Colonic mucosa (tissue), 4 donors: Measurements from ENCODE around the gene TRAPPC3. TPM values are rescaled to one million over a fixed set of nuclear protein-coding genes. Genes with fewer than 3 reads are reported as not detected.

Experiments used
- DNase-seq: peaks from one replicate; pipeline ENCODE4 v3.0.0-alpha.2; 2020
- H3K27ac ChIP-seq: fragments of 200-600 bp; one replicate; pipeline ENCODE4 v1.8.0; 2021
- H3K27me3 ChIP-seq: fragments of 200-600 bp; one replicate; pipeline ENCODE4 v1.8.0; 2021
- H3K36me3 ChIP-seq: fragments of 200-600 bp; one replicate; pipeline ENCODE4 v1.8.0; 2021
- H3K4me1 ChIP-seq: fragments of 200-600 bp; one replicate; pipeline ENCODE4 v1.8.0; 2021; ENCODE audit warnings: mild to moderate bottlenecking
- H3K4me3 ChIP-seq: fragments of 200-600 bp; one replicate; pipeline ENCODE4 v1.8.0; 2021
- H3K9ac ChIP-seq, 2 donors: one replicate each; pipeline ENCODE4 v1.7.0; 2013; ENCODE audit warnings: control low read depth in 2 of 2, low read depth in 2 of 2, low read length in 2 of 2
- H3K9me3 ChIP-seq: fragments of 200-600 bp; one replicate; pipeline ENCODE4 v1.8.0; 2021
- CTCF ChIP-seq: fragments of 200-600 bp; IDR thresholded peaks from one replicate; pipeline ENCODE4 v1.8.0; 2022; ENCODE audit warnings: antibody characterized with exemption, mild to moderate bottlenecking
- intact Hi-C: fragments of 100-400 bp; cut with DNase I; formaldehyde crosslinking; loops from one replicate; pipeline ENCODE4 v1.14.1; 2022
- total RNA-seq, 2 donors: library from RNA; stranded (reverse); fragmentation: NEBNext Ultra II Directional in 1 of 2; extraction: Animal tissue kit (Norgen Biotek cat#: 25700) in 1 of 2; gene quantifications; one replicate each; pipeline ENCODE4 v1.2.1, GENCODE V29; 2021
- donor health status: healthy.
- donor health status: DM: no; HTN: no; CAD: no.
- donor health status: DM: no; HTN: no; CAD: no.

Gene TRAPPC3
- total RNA-seq, 2 donors from 2014 or later = 59.0 to 60.6 TPM

- H3K27ac ChIP-seq = no peak overlapping the region
- intact Hi-C loops = loop anchor here (5.0 to 10.0 kb wide), 3 partner anchors 36 to 329 kb away; no protein-coding TSS in a partner anchor
- no peak overlapping the region for H3K9ac ChIP-seq
- peaks cover 20% of the 10 kb centered on the region for H3K36me3 ChIP-seq
- no peaks in the 10 kb centered on the region for H3K27me3 ChIP-seq
- H3K9me3 ChIP-seq = no peaks in the 10 kb centered on the region
- no peak for TF ChIP-seq CTCF
- H3K4me1 ChIP-seq = no peaks in the 10 kb centered on the region
- DNase-seq = no peak
- no peak overlapping the region for H3K4me3 ChIP-seq
These were observed 53.4 kb downstream of the TRAPPC3 start for GRCh38 chr1:36095760-36096405.

GRCh38 chr1:36094621-36095061 is 54.6 kb downstream of the TRAPPC3 start:
- Histone ChIP-seq H3K27me3 (no peaks in the 10 kb centered on the region), H3K27ac (no peak overlapping the region), H3K4me3 (no peak overlapping the region), H3K36me3 (peaks cover 20% of the 10 kb centered on the region), H3K9me3 (no peaks in the 10 kb centered on the region), H3K9ac (no peak overlapping the region), H3K4me1 (no peaks in the 10 kb centered on the region)
- no peak for DNase-seq
- intact Hi-C loops = loop anchor here (5.0 to 10.0 kb wide), 4 partner anchors 38 to 330 kb away; no protein-coding TSS in a partner anchor
- no peak for TF ChIP-seq CTCF

- DNase-seq = no peak
- Histone ChIP-seq H3K27ac (no peak overlapping the region), H3K27me3 (no peaks in the 10 kb centered on the region), H3K4me1 (no peaks in the 10 kb centered on the region), H3K9ac (no peak overlapping the region), H3K9me3 (no peaks in the 10 kb centered on the region), H3K4me3 (no peak overlapping the region), H3K36me3 (peaks cover 20% of the 10 kb centered on the region)
- intact Hi-C loops = loop anchor here (5.0 to 10.0 kb wide), 2 partner anchors 193 to 331 kb away; no protein-coding TSS in a partner anchor
- no peak for TF ChIP-seq CTCF
These were observed 55.4 kb downstream of the TRAPPC3 start for GRCh38 chr1:36093929-36094328.

GRCh38 chr1:36093226-36093625 is 56.1 kb downstream of the TRAPPC3 start:
- no peaks in the 10 kb centered on the region for H3K9me3 ChIP-seq
- H3K4me1 ChIP-seq = no peaks in the 10 kb centered on the region
- DNase-seq = no peak
- H3K36me3 ChIP-seq = peaks cover 20% of the 10 kb centered on the region
- H3K4me3 ChIP-seq = no peak overlapping the region
- no peaks in the 10 kb centered on the region for H3K27me3 ChIP-seq
- no peak for TF ChIP-seq CTCF
- no peak overlapping the region for H3K9ac ChIP-seq
- H3K27ac ChIP-seq = no peak overlapping the region
- intact Hi-C loops = loop anchor here (5.0 to 10.0 kb wide), 2 partner anchors 194 to 332 kb away; no protein-coding TSS in a partner anchor

- no peak for TF ChIP-seq CTCF
- intact Hi-C loops = loop anchor here (5.0 to 10.0 kb wide), 2 partner anchors 195 to 332 kb away; no protein-coding TSS in a partner anchor
- Histone ChIP-seq H3K27ac (no peak overlapping the region), H3K36me3 (peaks cover 20% of the 10 kb centered on the region), H3K4me3 (no peak overlapping the region), H3K27me3 (no peaks in the 10 kb centered on the region), H3K4me1 (no peaks in the 10 kb centered on the region), H3K9ac (no peak overlapping the region), H3K9me3 (no peaks in the 10 kb centered on the region)
- DNase-seq = no peak
These were observed 56.5 kb downstream of the TRAPPC3 start for GRCh38 chr1:36092798-36093185.
